NCI-H774 (cell line): ENCODE results near the gene CD72.
A peak's percentile ranks its signal among the peaks of the same experiment; 100 is the strongest.
"Not testable (repeated sequence)": the region's sequence is repeated elsewhere in the genome, so short reads cannot be mapped to it uniquely, and the experiment has no call there.

Experiments
- DNase-seq: peaks from one replicate; lab custom pipeline; 2025; lab: John Stamatoyannopoulos, UW

Gene CD72

GRCh38 chr9:35649431-35650340 lies 31.5 kb upstream of the CD72 start:
- no peak for DNase-seq

GRCh38 chr9:35646533-35647265 lies 28.5 kb upstream of the CD72 start:
- DNase-seq = peak; percentile 90

GRCh38 chr9:35646153-35646532 lies 27.9 kb upstream of the CD72 start:
- no peak for DNase-seq

GRCh38 chr9:35645736-35646135 lies 27.5 kb upstream of the CD72 start:
- DNase-seq = not testable (repeated sequence)

- DNase-seq = no peak
Measured at GRCh38 chr9:35643046-35643445, 24.8 kb upstream of the CD72 start.

- DNase-seq = not testable (repeated sequence)
Measured at GRCh38 chr9:35641478-35641877, 23.3 kb upstream of the CD72 start.

GRCh38 chr9:35640431-35640830 lies 22.2 kb upstream of the CD72 start:
- not testable (repeated sequence) for DNase-seq

- DNase-seq = no peak
Measured at GRCh38 chr9:35639631-35640030, 21.4 kb upstream of the CD72 start.

GRCh38 chr9:35639225-35639624 lies 21.0 kb upstream of the CD72 start:
- DNase-seq = not testable (repeated sequence)

GRCh38 chr9:35638751-35639150 lies 20.5 kb upstream of the CD72 start:
- DNase-seq = not testable (repeated sequence)

- not testable (repeated sequence) for DNase-seq
Measured at GRCh38 chr9:35637427-35637955, 19.3 kb upstream of the CD72 start.

- not testable (repeated sequence) for DNase-seq
Measured at GRCh38 chr9:35636877-35637246, 18.6 kb upstream of the CD72 start.

- DNase-seq = no peak
Measured at GRCh38 chr9:35636135-35636876, 18.1 kb upstream of the CD72 start.

- DNase-seq = no peak
Measured at GRCh38 chr9:35635730-35636129, 17.5 kb upstream of the CD72 start.

GRCh38 chr9:35629597-35629996 lies 11.4 kb upstream of the CD72 start:
- DNase-seq = no peak

- DNase-seq = no peak
Measured at GRCh38 chr9:35628389-35628991, 10.3 kb upstream of the CD72 start.

GRCh38 chr9:35627575-35627974 lies 9.4 kb upstream of the CD72 start:
- no peak for DNase-seq

- DNase-seq = no peak
Measured at GRCh38 chr9:35619800-35620158, 1.6 kb upstream of the CD72 start.

- DNase-seq = no peak
Measured at GRCh38 chr9:35618854-35619799, 914 bp upstream of the CD72 start.

GRCh38 chr9:35617548-35617947 lies 665 bp downstream of the CD72 start:
- DNase-seq = no peak
